WTC11 (cell line): ENCODE measurements around the gene PBX3. TPM values are rescaled to one million over a fixed set of nuclear protein-coding genes. Genes with fewer than 3 reads are reported as not detected.

ENCODE experiments used
- ATAC-seq: fragments of 200-7000 bp; cut with Tn5 transposase; 2 replicates; pipeline ENCODE4 v1.10.0; 2021; ENCODE audit warnings: mild to moderate bottlenecking, moderate library complexity
- CTCF ChIA-PET: fragments of 300-600 bp; sonication (Branson Sonifier 250); formaldehyde crosslinking; loops from one replicate; lab custom pipeline; 2021; ENCODE audit warnings: antibody characterized with exemption; lab: Charles Lee
- POLR2A ChIA-PET: fragments of 350-600 bp; sonication (Branson Sonifier 250); formaldehyde crosslinking; loops from one replicate; lab custom pipeline; 2021; ENCODE audit warnings: antibody characterized with exemption; lab: Charles Lee
- DNase-seq: peaks from one replicate; pipeline ENCODE4 v3.0.0; 2021; ENCODE audit warnings: low spot score
- H3K27ac Mint-ChIP-seq: 2 replicates; pipeline ENCODE4 v1.8.0; 2021; ENCODE audit warnings: mixed read lengths
- H3K27me3 Mint-ChIP-seq: 2 replicates; pipeline ENCODE4 v1.8.0; 2021; ENCODE audit warnings: low read depth, mild to moderate bottlenecking, moderate library complexity, mixed read lengths
- H3K36me3 Mint-ChIP-seq: 2 replicates; pipeline ENCODE4 v1.8.0; 2021; ENCODE audit warnings: mixed read lengths
- H3K4me1 Mint-ChIP-seq: 2 replicates; pipeline ENCODE4 v1.8.0; 2022; ENCODE audit warnings: mixed read lengths
- H3K4me3 Mint-ChIP-seq: 2 replicates; pipeline ENCODE4 v1.8.0; 2021; ENCODE audit warnings: mild to moderate bottlenecking, moderate library complexity, mixed read lengths
- H3K9me3 Mint-ChIP-seq: 2 replicates; pipeline ENCODE4 v1.8.0; 2021; ENCODE audit warnings: mixed read lengths
- CBFB ChIP-seq: sonication (generic); formaldehyde crosslinking; IDR thresholded peaks from 2 replicates; pipeline ENCODE4 v1.8.1; 2022; ENCODE audit warnings: mild to moderate bottlenecking, low read depth, missing genetic modification reagents
- CREM ChIP-seq: sonication (generic); formaldehyde crosslinking; IDR thresholded peaks from 2 replicates; pipeline ENCODE4 v1.8.1; 2022; ENCODE audit warnings: mild to moderate bottlenecking, missing genetic modification reagents, moderate library complexity
- EMX1 ChIP-seq: fragments of 250-450 bp; sonication (Bioruptor Pico); IDR thresholded peaks from 2 replicates; pipeline ENCODE4 v1.8.0; 2021; ENCODE audit warnings: mild to moderate bottlenecking
- ERG ChIP-seq: fragments of 250-450 bp; sonication (Bioruptor Pico); IDR thresholded peaks from 2 replicates; pipeline ENCODE4 v1.8.0; 2021; ENCODE audit warnings: mild to moderate bottlenecking
- HMGA2 ChIP-seq: fragments of 250-450 bp; sonication (Bioruptor Pico); IDR thresholded peaks from 2 replicates; pipeline ENCODE4 v1.4.0; 2021; ENCODE audit warnings: mild to moderate bottlenecking, moderate library complexity
- IRF2 ChIP-seq: sonication (generic); formaldehyde crosslinking; IDR thresholded peaks from 2 replicates; pipeline ENCODE4 v1.8.0; 2022; ENCODE audit warnings: low read depth, missing genetic modification reagents, borderline replicate concordance
- MYBL2 ChIP-seq: sonication (generic); formaldehyde crosslinking; IDR thresholded peaks from 2 replicates; pipeline ENCODE4 v1.8.1; 2023; ENCODE audit warnings: mild to moderate bottlenecking, moderate library complexity, missing genetic modification reagents
- NFYB ChIP-seq: sonication (generic); formaldehyde crosslinking; conservative IDR thresholded peaks from 2 replicates; pipeline ENCODE4 v1.8.0; 2022; ENCODE audit warnings: low read depth, missing genetic modification reagents
- SMAD4 ChIP-seq: sonication (generic); formaldehyde crosslinking; IDR thresholded peaks from 2 replicates; pipeline ENCODE4 v1.8.0; 2022; ENCODE audit warnings: mild to moderate bottlenecking, missing genetic modification reagents
- SP1 ChIP-seq: sonication (generic); formaldehyde crosslinking; conservative IDR thresholded peaks from 2 replicates; pipeline ENCODE4 v1.8.1; 2022; ENCODE audit warnings: missing genetic modification reagents
- USF1 ChIP-seq: sonication (generic); formaldehyde crosslinking; IDR thresholded peaks from 2 replicates; pipeline ENCODE4 v1.8.0; 2022; ENCODE audit warnings: mild to moderate bottlenecking, missing genetic modification reagents
- ZNF532 ChIP-seq: fragments of 250-450 bp; sonication (Bioruptor Pico); IDR thresholded peaks from 2 replicates; pipeline ENCODE4 v1.9.0; 2021; ENCODE audit warnings: mild to moderate bottlenecking, borderline replicate concordance
- total RNA-seq: library from RNA; stranded (reverse); gene quantifications from 3 replicates; pipeline ENCODE4 v1.2.3, GENCODE V29; 2021
- TF ChIP-seq, protein P1 (sequence below): fragments of 200-600 bp; IDR thresholded peaks from 2 replicates; pipeline ENCODE4 v1.8.0; 2022; ENCODE audit warnings: antibody characterized with exemption
- TF ChIP-seq, protein P2 (sequence below): sonication (generic); formaldehyde crosslinking; conservative IDR thresholded peaks from 2 replicates; pipeline ENCODE4 v1.8.1; 2022; ENCODE audit warnings: mild to moderate bottlenecking, missing genetic modification reagents
- TF ChIP-seq, protein P3 (sequence below): sonication (generic); formaldehyde crosslinking; IDR thresholded peaks from 2 replicates; pipeline ENCODE4 v1.8.0; 2022; ENCODE audit warnings: missing genetic modification reagents
- TF ChIP-seq, protein P4 (sequence below): sonication (generic); formaldehyde crosslinking; IDR thresholded peaks from 2 replicates; pipeline ENCODE4 v1.8.1; 2022; ENCODE audit warnings: missing genetic modification reagents, borderline replicate concordance
- TF ChIP-seq, protein P5 (sequence below): fragments of 250-450 bp; sonication (Bioruptor Pico); IDR thresholded peaks from 2 replicates; pipeline ENCODE4 v2.1.2; 2022; ENCODE audit warnings: mild to moderate bottlenecking, moderate library complexity

The PBX3 gene
- total RNA-seq, 1 experiment from 2014 or later, result 48.5 TPM

GRCh38 chr9:125926936-125927335 lies 179.8 kb downstream of the PBX3 start:
- peaks cover 6% of the 10 kb centered on the region for H3K36me3 Mint-ChIP-seq
- ChIA-PET POLR2A (no interaction called here), CTCF (no interaction called here)
- ATAC-seq (no peak), DNase-seq (no peak)
- no peak overlapping the region for H3K4me3 Mint-ChIP-seq
- no peak overlapping the region for H3K27ac Mint-ChIP-seq
- no peaks in the 10 kb centered on the region for H3K9me3 Mint-ChIP-seq
- H3K4me1 Mint-ChIP-seq, result peaks cover 16% of the 10 kb centered on the region
- no peaks in the 10 kb centered on the region for H3K27me3 Mint-ChIP-seq
- TF ChIP-seq ERG (CRISPR knock-in tag) (no peak), USF1 (CRISPR knock-in tag) (no peak), SP1 (no peak), EMX1 (CRISPR knock-in tag) (no peak), CREM (CRISPR knock-in tag) (no peak), MYBL2 (CRISPR knock-in tag) (no peak), SMAD4 (CRISPR knock-in tag) (no peak), HMGA2 (no peak)
- TF ChIP-seq, protein P1, sequence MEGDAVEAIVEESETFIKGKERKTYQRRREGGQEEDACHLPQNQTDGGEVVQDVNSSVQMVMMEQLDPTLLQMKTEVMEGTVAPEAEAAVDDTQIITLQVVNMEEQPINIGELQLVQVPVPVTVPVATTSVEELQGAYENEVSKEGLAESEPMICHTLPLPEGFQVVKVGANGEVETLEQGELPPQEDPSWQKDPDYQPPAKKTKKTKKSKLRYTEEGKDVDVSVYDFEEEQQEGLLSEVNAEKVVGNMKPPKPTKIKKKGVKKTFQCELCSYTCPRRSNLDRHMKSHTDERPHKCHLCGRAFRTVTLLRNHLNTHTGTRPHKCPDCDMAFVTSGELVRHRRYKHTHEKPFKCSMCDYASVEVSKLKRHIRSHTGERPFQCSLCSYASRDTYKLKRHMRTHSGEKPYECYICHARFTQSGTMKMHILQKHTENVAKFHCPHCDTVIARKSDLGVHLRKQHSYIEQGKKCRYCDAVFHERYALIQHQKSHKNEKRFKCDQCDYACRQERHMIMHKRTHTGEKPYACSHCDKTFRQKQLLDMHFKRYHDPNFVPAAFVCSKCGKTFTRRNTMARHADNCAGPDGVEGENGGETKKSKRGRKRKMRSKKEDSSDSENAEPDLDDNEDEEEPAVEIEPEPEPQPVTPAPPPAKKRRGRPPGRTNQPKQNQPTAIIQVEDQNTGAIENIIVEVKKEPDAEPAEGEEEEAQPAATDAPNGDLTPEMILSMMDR, result no peak
- TF ChIP-seq, protein P2, sequence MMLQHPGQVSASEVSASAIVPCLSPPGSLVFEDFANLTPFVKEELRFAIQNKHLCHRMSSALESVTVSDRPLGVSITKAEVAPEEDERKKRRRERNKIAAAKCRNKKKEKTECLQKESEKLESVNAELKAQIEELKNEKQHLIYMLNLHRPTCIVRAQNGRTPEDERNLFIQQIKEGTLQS, result no peak
- TF ChIP-seq, protein P3, sequence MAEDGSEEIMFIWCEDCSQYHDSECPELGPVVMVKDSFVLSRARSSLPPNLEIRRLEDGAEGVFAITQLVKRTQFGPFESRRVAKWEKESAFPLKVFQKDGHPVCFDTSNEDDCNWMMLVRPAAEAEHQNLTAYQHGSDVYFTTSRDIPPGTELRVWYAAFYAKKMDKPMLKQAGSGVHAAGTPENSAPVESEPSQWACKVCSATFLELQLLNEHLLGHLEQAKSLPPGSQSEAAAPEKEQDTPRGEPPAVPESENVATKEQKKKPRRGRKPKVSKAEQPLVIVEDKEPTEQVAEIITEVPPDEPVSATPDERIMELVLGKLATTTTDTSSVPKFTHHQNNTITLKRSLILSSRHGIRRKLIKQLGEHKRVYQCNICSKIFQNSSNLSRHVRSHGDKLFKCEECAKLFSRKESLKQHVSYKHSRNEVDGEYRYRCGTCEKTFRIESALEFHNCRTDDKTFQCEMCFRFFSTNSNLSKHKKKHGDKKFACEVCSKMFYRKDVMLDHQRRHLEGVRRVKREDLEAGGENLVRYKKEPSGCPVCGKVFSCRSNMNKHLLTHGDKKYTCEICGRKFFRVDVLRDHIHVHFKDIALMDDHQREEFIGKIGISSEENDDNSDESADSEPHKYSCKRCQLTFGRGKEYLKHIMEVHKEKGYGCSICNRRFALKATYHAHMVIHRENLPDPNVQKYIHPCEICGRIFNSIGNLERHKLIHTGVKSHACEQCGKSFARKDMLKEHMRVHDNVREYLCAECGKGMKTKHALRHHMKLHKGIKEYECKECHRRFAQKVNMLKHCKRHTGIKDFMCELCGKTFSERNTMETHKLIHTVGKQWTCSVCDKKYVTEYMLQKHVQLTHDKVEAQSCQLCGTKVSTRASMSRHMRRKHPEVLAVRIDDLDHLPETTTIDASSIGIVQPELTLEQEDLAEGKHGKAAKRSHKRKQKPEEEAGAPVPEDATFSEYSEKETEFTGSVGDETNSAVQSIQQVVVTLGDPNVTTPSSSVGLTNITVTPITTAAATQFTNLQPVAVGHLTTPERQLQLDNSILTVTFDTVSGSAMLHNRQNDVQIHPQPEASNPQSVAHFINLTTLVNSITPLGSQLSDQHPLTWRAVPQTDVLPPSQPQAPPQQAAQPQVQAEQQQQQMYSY (CRISPR knock-in tag), result no peak
- TF ChIP-seq, protein P4, sequence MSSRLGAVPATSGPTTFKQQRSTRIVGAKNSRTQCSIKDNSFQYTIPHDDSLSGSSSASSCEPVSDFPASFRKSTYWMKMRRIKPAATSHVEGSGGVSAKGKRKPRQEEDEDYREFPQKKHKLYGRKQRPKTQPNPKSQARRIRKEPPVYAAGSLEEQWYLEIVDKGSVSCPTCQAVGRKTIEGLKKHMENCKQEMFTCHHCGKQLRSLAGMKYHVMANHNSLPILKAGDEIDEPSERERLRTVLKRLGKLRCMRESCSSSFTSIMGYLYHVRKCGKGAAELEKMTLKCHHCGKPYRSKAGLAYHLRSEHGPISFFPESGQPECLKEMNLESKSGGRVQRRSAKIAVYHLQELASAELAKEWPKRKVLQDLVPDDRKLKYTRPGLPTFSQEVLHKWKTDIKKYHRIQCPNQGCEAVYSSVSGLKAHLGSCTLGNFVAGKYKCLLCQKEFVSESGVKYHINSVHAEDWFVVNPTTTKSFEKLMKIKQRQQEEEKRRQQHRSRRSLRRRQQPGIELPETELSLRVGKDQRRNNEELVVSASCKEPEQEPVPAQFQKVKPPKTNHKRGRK (CRISPR knock-in tag), result no peak
- TF ChIP-seq, protein P5, sequence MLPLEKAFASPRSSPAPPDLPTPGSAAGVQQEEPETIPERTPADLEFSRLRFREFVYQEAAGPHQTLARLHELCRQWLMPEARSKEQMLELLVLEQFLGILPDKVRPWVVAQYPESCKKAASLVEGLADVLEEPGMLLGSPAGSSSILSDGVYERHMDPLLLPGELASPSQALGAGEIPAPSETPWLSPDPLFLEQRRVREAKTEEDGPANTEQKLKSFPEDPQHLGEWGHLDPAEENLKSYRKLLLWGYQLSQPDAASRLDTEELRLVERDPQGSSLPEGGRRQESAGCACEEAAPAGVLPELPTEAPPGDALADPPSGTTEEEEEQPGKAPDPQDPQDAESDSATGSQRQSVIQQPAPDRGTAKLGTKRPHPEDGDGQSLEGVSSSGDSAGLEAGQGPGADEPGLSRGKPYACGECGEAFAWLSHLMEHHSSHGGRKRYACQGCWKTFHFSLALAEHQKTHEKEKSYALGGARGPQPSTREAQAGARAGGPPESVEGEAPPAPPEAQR (CRISPR knock-in tag), result no peak
- TF ChIP-seq, all 79 proteins: peak for 0

DNA sequence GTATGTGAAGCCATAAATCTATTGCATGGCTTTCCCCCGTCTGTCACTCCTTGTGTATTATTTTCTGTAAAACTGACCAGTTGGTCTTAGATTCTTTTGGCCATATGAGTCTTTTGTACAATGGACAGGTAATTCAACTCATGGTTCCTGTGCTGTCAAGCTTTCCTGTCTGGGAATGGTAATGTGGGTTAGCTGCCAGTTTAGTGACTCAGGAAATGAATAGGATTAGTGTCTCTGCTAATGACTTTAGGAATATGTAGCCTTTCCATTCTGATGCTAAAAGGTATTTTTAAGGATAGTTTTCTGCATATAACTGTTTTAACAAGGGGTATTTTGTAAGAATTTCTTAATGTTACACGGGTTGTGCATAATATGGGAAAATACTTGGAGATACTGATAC lies 182.7 kb downstream of the PBX3 start:
- DNase-seq, result no peak
- H3K9me3 Mint-ChIP-seq, result no peaks in the 10 kb centered on the region
- no peak for ATAC-seq
- CTCF ChIA-PET, result no interaction called here
- POLR2A ChIA-PET, result interaction anchor here (1.4 kb wide), 1 partner anchor 16 kb away, joined by 3 read pairs; no protein-coding TSS in a partner anchor
- H3K27ac Mint-ChIP-seq, result no peak overlapping the region
- H3K4me1 Mint-ChIP-seq, result peaks cover 16% of the 10 kb centered on the region
- H3K4me3 Mint-ChIP-seq, result no peak overlapping the region
- peaks cover 6% of the 10 kb centered on the region for H3K36me3 Mint-ChIP-seq
- no peaks in the 10 kb centered on the region for H3K27me3 Mint-ChIP-seq
- TF ChIP-seq CBFB (CRISPR knock-in tag) (no peak), NFYB (no peak), IRF2 (CRISPR knock-in tag) (no peak), ZNF532 (CRISPR knock-in tag) (no peak)
